A549 treated with AZD9567 at 1 μM for 4 hours (cell line): ENCODE results near the gene TP53. TPM values are rescaled to one million over a fixed set of nuclear protein-coding genes. Genes with fewer than 3 reads are reported as not detected.

Experiments used
- total RNA-seq: library from RNA; stranded (reverse); fragments of 200-300 nt; extraction: Qiagen RNA extraction; gene quantifications from 5 replicates; pipeline ENCODE4 v1.2.3, GENCODE V29; 2022; ENCODE audit not compliant: insufficient read depth

TP53 gene
- 42.8 to 46.9 TPM (median 44.9 TPM) in 5 replicates for total RNA-seq

DNA sequence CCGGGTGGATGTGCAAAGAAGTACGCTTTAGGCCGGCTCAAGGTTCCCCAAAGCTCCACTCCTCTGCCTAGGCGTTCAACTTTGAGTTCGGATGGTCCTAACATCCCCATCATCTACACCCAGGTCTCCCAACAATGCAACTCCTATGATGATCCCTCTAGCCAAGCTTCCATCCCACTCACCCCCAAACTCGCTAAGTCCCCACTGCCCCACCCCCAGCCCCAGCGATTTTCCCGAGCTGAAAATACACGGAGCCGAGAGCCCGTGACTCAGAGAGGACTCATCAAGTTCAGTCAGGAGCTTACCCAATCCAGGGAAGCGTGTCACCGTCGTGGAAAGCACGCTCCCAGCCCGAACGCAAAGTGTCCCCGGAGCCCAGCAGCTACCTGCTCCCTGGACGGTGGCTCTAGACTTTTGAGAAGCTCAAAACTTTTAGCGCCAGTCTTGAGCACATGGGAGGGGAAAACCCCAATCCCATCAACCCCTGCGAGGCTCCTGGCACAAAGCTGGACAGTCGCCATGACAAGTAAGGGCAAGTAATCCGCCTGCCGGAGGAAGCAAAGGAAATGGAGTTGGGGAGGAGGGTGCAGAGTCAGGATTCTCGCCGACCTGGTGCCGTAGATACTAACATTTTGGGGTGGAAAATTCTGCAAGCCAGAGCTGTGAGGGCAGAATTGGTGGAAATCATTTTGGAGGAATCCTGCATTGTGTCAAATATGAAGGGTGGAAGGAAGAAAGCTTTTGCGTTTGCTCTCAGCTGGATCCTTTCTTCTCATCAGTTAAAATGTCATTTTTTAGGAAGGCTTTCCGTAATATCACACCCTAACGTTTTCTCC is at the start of gene TP53:
Gene TP53, minus strand, starts transcription at position 419 of the 836 bp plus-strand sequence. CDS start 10,896 bp downstream, outside the sequence.

DNA sequence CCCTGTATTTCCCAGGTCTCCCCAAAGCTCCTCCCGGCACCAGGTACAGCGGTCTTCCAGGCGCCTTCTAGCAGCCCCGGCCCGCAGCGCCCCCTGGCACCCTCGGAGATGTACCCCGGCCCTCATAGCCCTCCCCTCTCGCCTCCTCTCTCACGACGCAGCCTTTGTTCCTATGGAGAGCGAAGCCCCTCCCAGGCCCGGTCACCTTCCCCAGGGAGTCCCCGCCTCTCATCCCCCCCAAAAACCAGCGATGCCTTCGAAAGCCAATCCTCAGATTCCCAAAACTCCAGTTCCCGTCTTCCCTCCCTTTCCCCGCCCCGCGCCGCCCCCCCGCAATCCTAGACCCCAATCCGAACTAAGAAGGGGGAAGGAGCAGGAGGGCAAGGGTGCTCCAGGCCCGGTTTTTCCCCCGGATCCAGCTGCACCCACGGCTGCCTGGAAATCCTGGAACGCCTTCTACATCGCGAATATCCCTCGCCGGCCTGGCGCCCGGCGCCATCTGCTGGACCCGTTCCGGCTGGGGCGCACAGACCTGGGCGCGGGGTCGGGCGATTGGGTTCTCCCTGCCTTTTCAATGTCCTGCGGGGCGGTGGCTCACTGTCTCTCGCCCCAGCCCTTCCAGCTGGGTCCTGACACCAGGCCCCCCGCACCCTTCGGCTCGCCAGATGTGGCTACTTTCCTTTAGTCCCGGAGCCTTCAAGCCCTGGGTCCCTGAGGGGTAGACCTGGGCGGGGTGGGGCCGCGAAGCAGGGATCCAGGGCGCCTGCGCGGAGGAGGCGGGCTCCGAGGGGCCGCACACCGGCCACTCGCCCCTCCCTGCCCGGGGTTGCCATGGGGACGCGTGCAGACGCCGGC is 29.8 kb upstream of the TP53 start, which contains the start of gene DNAH2:
Gene DNAH2, plus strand, starts transcription at position 844 of the 855 bp plus-strand sequence. CDS start 1,991 bp downstream, outside the sequence.

DNA sequence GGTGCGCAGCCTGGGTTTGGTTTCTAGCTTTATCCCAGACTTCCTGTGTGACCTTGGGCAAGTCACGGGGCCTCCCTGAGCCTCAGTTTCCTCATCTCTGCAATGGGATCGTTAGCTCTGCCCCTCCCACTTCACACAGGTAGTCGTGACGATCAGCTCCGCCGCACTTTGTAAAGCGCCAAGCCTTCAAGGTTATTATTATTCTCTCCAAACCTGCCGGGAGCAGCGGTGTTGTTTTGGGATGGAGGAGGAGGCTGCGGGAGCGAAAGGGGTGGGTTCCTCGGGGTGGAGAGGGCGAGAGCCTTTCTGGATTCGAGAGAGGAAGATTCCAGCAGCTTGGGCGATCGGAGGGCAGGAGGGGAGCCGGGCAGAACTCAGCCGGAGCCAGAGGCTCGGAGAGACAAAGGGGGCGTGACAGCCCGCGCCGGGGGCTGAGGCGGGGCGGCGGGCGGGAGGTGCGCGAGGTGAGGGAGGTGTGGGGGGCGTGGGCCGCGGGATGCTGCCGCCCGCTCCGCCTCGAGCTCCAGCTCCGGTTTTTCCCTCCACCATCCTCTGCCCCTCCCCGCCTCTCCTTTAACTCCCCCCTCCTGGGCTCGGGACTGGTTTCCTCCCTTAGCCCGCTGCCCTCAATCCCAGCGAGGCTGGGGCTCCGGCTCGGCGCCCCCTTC is 17.4 kb upstream of the TP53 start, which contains the start of gene EFNB3:
Gene EFNB3, plus strand, starts transcription at position 602 of the 668 bp plus-strand sequence. CDS start 397 bp downstream, outside the sequence.

DNA sequence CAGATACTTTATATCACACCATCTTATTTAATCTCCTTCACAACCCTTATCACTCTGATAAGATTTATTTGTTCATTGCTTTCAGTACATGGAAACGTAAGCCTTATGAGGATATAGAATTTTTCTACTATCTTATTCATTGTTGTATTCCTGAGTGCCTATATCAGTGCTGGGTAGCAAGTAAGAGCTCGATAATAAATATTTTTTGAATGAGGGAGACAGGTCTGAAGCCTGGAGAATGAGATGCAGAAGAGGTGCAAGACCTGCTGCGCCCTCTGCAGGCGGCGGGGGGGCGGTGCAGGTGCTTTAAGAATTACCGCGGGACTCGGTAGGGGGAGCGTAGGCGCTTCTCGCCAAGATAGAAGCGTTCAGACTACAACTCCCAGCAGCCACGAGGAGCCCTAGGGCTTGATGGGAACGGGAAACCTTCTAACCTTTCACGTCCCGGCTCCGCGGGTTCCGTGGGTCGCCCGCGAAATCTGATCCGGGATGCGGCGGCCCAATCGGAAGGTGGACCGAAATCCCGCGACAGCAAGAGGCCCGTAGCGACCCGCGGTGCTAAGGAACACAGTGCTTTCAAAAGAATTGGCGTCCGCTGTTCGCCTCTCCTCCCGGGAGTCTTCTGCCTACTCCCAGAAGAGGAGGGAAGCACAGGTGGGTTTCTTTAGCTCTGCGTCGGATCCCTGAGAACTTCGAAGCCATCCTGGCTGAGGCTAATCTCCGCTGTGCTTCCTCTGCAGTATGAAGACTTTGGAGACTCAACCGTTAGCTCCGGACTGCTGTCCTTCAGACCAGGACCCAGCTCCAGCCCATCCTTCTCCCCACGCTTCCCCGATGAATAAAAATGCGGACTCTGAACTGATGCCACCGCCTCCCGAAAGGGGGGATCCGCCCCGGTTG is 868 bp upstream of the TP53 start, which contains the start of gene WRAP53:
Gene WRAP53, plus strand, starts transcription at position 570 of the 900 bp plus-strand sequence. Its CDS starts 172 bp downstream, at position 742.

GRCh38 chr17:7650509-7651096 is 36.7 kb downstream of the TP53 start, which contains the start of gene ATP1B2:
ATP1B2 (plus strand) TSS chr17:7650926; CDS start chr17:7651519, 593 bp downstream.

GRCh38 chr17:7629939-7630571 is 57.2 kb downstream of the TP53 start, which contains the start of gene SHBG:
SHBG (plus strand) TSS chr17:7630135; CDS start chr17:7630173, 38 bp downstream.

GRCh38 chr17:7627250-7628121 is 59.8 kb downstream of the TP53 start, which contains the start of gene SAT2:
SAT2 (minus strand) TSS chr17:7627821; CDS start chr17:7627635, 186 bp downstream.

Other genes starting within 250 kb of the TP53 start
- 0.67 to 1.3 TPM (median 0.74 TPM) in 4 of 5 replicates, not detected in the other for gene FGF11, start 248.0 kb downstream of the TP53 start, total RNA-seq
- 5.7 to 17.4 TPM (median 8.1 TPM) in 5 replicates for gene CHRNB1, start 242.4 kb downstream of the TP53 start, total RNA-seq
- gene ZBTB4, start 207.9 kb downstream of the TP53 start, total RNA-seq = 17.6 to 21.8 TPM (median 20.5 TPM) in 5 replicates
- gene SLC35G6, start 206.0 kb downstream of the TP53 start, total RNA-seq = not detected in 5 replicates
- gene POLR2A, start 203.1 kb downstream of the TP53 start, total RNA-seq = 74.1 to 103 TPM (median 95.9 TPM) in 5 replicates
- gene TNFSF12, start 138.4 kb downstream of the TP53 start, total RNA-seq = 7.1 to 11.8 TPM (median 9.9 TPM) in 5 replicates
- 0.40 to 0.92 TPM (median 0.66 TPM) in 4 of 5 replicates, not detected in the other for gene TNFSF13, start 128.7 kb downstream of the TP53 start, total RNA-seq
- gene SENP3, start 125.6 kb downstream of the TP53 start, total RNA-seq = 70.1 to 96.6 TPM (median 91.7 TPM) in 5 replicates
- 23.5 to 28.8 TPM (median 28.1 TPM) in 5 replicates for gene CD68, start 107.9 kb downstream of the TP53 start, total RNA-seq
- gene MPDU1, start 103.6 kb downstream of the TP53 start, total RNA-seq = 112 to 167 TPM (median 117 TPM) in 5 replicates
- gene SOX15, start 97.4 kb downstream of the TP53 start, total RNA-seq = 0.17 to 0.42 TPM (median 0.28 TPM) in 4 of 5 replicates, not detected in the other
- gene FXR2, start 72.6 kb downstream of the TP53 start, total RNA-seq = 59.1 to 61.9 TPM (median 61.2 TPM) in 5 replicates
- gene SAT2, start 59.7 kb downstream of the TP53 start, total RNA-seq = 51.0 to 90.6 TPM (median 82.1 TPM) in 5 replicates
- gene SHBG, start 57.4 kb downstream of the TP53 start, total RNA-seq = 0.47 to 1.00 TPM (median 0.70 TPM) in 4 of 5 replicates, not detected in the other
- 0.19 to 0.26 TPM (median 0.24 TPM) in 4 of 5 replicates, not detected in the other for gene ATP1B2, start 36.6 kb downstream of the TP53 start, total RNA-seq
- 39.9 to 45.3 TPM (median 43.7 TPM) in 5 replicates for gene WRAP53, start 987 bp upstream of the TP53 start, total RNA-seq
- 1.1 to 2.2 TPM (median 1.3 TPM) in 5 replicates for gene EFNB3, start 17.7 kb upstream of the TP53 start, total RNA-seq
- 0.03 to 0.10 TPM (median 0.05 TPM) in 3 of 5 replicates, not detected in the others for gene DNAH2, start 30.3 kb upstream of the TP53 start, total RNA-seq
- 6.7 to 19.5 TPM (median 13.5 TPM) in 5 replicates for gene KDM6B, start 146.7 kb upstream of the TP53 start, total RNA-seq
- 0.79 to 1.4 TPM (median 1.2 TPM) in 4 of 5 replicates, not detected in the other for gene TMEM88, start 167.6 kb upstream of the TP53 start, total RNA-seq
- 115 to 231 TPM (median 227 TPM) in 5 replicates for gene NAA38, start 170.1 kb upstream of the TP53 start, total RNA-seq
- gene CYB5D1, start 170.5 kb upstream of the TP53 start, total RNA-seq = 17.6 to 22.9 TPM (median 19.7 TPM) in 5 replicates
- gene CHD3, start 201.3 kb upstream of the TP53 start, total RNA-seq = 50.7 to 58.1 TPM (median 56.6 TPM) in 5 replicates
- 1.2 to 2.1 TPM (median 1.4 TPM) in 5 replicates for gene RNF227, start 228.8 kb upstream of the TP53 start, total RNA-seq
- gene KCNAB3, start 242.4 kb upstream of the TP53 start, total RNA-seq = 2.3 to 2.9 TPM (median 2.4 TPM) in 4 of 5 replicates, not detected in the other
- 305 to 400 TPM (median 319 TPM) in 5 replicates for gene TRAPPC1, start 244.5 kb upstream of the TP53 start, total RNA-seq
- gene CNTROB, start 244.7 kb upstream of the TP53 start, total RNA-seq = 18.2 to 49.4 TPM (median 43.5 TPM) in 5 replicates